NCI-H82 (cell line): ENCODE data around the gene GIPC1.

ENCODE experiments used
- DNase-seq: peaks from one replicate; lab custom pipeline; 2025; lab: John Stamatoyannopoulos, UW

GIPC1 gene

DNA sequence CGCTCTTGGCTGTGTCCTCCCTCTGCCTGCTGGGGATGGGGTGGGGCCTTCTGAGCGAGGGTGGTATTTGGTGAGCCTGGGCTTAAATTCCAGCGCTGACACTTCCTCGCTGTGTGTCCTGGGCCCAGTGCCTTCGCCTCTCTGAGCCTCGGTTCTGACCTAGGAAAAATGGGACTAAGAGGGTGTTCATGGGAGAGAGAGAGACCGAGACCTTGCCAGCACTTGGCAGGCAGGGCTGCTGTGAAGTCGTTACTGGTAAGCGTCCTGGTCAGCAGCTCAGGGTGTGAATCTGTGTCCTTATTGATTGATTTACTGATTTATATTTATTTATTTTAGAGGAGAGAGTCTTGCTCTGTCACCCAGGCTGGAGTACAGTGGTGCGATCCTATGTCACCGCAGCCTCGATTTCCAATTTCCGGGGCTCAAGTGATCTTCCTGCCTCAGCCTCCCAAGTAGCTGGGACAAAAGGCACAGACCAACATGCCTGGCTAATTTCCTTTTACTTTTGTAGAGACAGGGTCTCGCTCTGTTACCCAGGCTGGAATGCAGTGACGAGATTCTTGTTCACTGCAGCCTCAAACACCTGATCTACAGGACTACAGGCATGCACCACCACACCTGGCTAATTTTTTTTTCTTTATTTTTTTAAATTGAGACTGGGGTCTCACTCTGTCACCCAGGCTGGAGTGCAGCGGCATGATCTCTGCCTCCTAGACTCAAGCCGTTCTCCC is 60.4 kb downstream of the GIPC1 start:
- no peak for DNase-seq

- DNase-seq: no peak
Observed at GRCh38 chr19:14434543-14435319, 61.2 kb downstream of the GIPC1 start.

DNA sequence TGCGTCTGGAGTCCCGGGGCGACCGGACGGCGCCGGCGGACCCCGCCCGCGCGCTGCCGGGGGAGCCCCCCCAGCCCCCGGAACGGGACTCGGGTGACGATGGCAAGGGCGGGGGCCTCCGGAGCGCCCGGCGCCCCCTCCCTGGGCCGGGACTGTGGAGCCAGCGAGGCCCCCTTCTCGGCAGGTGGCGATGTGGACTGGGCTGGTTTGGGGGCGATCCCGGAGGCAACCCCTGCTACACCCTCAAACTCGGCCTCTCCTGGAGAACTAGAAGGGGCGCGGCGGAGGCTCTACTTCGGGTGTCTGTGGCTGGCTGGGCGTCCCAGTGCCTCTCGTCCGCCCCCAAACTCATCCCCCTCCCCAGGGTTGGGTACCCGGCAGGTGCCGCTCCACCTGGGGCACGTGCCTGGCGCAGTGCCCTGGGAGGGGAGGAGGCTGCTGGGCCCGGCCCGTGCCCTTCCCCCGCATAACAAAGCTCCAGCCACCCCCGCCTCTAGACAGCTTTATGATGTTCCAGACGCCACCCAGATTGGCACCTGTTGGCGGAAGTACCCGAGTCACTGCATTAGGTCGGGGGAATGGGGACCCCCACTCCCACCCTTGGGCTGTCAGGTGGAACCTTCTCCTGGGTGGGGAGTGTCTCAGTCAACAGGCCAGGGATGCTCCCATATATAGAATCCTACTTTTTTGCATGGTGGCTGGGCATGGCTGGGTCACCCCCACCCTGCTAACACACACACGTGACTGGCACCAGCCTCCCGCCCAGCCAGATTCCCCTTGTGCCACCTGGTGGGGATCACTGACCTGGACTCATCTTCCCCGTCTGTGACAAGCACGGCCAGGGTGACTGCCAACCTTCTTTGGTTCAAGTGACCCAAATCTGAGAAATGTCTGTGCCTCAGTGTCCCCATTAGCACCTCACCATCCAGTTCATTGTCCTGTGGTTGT is 62.1 kb downstream of the GIPC1 start:
- DNase-seq: peak; percentile 53

DNA sequence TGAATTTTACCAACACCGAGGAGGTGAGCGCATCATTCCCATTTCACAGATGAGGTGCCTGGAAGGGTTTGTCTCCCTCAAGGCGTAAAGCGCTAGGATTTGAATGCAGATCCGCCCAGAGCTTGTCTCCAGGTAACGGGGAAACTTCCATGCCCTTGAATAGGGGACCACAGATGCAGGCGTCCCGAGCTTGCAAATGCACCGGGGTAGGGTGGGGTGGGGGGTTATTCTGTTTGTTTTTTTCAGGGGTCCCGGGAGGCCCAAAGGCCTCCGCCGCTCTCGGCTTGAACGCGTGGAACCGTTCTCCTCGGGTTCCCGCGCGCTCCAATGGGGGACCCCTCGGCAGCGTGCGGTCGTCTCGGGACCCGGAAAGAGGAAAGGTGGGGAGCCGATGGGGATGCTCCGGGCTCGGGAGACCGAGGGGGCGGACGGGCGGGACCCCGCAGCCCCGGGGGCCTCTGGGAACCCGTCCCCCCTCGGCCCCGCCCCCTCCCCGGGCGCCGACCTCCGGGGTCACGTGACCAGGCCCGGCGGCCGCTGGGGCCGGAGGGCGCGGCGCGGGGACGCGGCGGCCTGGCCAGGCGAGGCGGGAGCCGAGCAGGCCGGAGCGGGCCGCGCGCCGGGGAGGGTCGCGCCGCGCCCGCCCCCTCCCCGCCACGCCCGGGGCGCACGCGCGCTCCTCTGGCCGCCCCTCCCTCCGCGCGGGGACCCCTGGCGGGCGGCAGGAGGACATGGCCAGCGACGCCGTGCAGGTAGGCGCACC is 63.0 kb downstream of the GIPC1 start, which contains the start of gene PKN1:
Gene PKN1 (plus strand): TSS at position 516 of the 763 bp plus-strand sequence. CDS start 216 bp downstream, at position 732.
- DNase-seq: peak; percentile 86

- DNase-seq: no peak
Observed at GRCh38 chr19:14430712-14431111, 65.2 kb downstream of the GIPC1 start.

GRCh38 chr19:14428882-14429416 is 67.0 kb downstream of the GIPC1 start:
- no peak for DNase-seq
